Measurements from ENCODE around the gene HIPK2.

HIPK2 gene

GRCh38 chr7:139750459-139751095 lies 27.2 kb downstream of the HIPK2 start:
- DNase-seq, result no peak

- no peak for DNase-seq
Observed at GRCh38 chr7:139749545-139749944, 28.3 kb downstream of the HIPK2 start.

- DNase-seq, result no peak
Observed at GRCh38 chr7:139748941-139749340, 28.9 kb downstream of the HIPK2 start.

GRCh38 chr7:139748373-139748765 lies 29.4 kb downstream of the HIPK2 start:
- DNase-seq, result no peak

- no peak for DNase-seq
Observed at GRCh38 chr7:139747662-139748372, 30.0 kb downstream of the HIPK2 start.

GRCh38 chr7:139746652-139747051 lies 31.1 kb downstream of the HIPK2 start:
- no peak for DNase-seq

GRCh38 chr7:139745678-139746143 lies 32.1 kb downstream of the HIPK2 start:
- no peak for DNase-seq

GRCh38 chr7:139744768-139745677 lies 32.8 kb downstream of the HIPK2 start:
- no peak for DNase-seq

- no peak for DNase-seq
Observed at GRCh38 chr7:139743967-139744767, 33.6 kb downstream of the HIPK2 start.

GRCh38 chr7:139743267-139743966 lies 34.4 kb downstream of the HIPK2 start:
- DNase-seq, result no peak

GRCh38 chr7:139741789-139742344 lies 35.9 kb downstream of the HIPK2 start:
- DNase-seq, result no peak

- DNase-seq, result no peak
Observed at GRCh38 chr7:139741239-139741638, 36.6 kb downstream of the HIPK2 start.

- no peak for DNase-seq
Observed at GRCh38 chr7:139739863-139740597, 37.8 kb downstream of the HIPK2 start.

- DNase-seq, result no peak
Observed at GRCh38 chr7:139738772-139739171, 39.0 kb downstream of the HIPK2 start.

GRCh38 chr7:139738101-139738489 lies 39.7 kb downstream of the HIPK2 start:
- no peak for DNase-seq

- DNase-seq, result no peak
Observed at GRCh38 chr7:139737221-139738100, 40.3 kb downstream of the HIPK2 start.

- no peak for DNase-seq
Observed at GRCh38 chr7:139735912-139736595, 41.7 kb downstream of the HIPK2 start.

GRCh38 chr7:139735466-139735865 lies 42.3 kb downstream of the HIPK2 start:
- no peak for DNase-seq

GRCh38 chr7:139734395-139734794 lies 43.4 kb downstream of the HIPK2 start:
- DNase-seq, result no peak
